Vagina (tissue), 2 donors: ENCODE results near the gene MBOAT7.

ENCODE experiments used
- CTCF ChIP-seq, 3 experiments: fragments of 450-650 bp in 2 of 3; fragments of 200-600 bp in 1 of 3; sonication (generic) in 1 of 3; IDR thresholded peaks; one replicate each; pipeline ENCODE4 v1.5.1; 2017 to 2019; ENCODE audit warnings: antibody characterized with exemption in 3 of 3, mild to moderate bottlenecking in 2 of 3, moderate library complexity in 2 of 3
- POLR2A ChIP-seq, 2 donors: fragments of 450-650 bp; IDR thresholded peaks; one replicate each; pipeline ENCODE4 v1.6.1; 2017; ENCODE audit warnings: antibody characterized with exemption in 2 of 2, mild to moderate bottlenecking in 2 of 2, moderate library complexity in 2 of 2
- POLR2AphosphoS5 ChIP-seq, 2 donors: sonication (generic); formaldehyde crosslinking; IDR thresholded peaks; one replicate each; pipeline ENCODE4 v1.9.0; 2017; ENCODE audit warnings: antibody characterized with exemption in 2 of 2, mild to moderate bottlenecking in 2 of 2, low read depth in 1 of 2; ENCODE audit not compliant: insufficient read depth in 1 of 2

- no peak for TF ChIP-seq POLR2A (IDR thresholded peaks at IDR 0.05)
- TF ChIP-seq CTCF (IDR thresholded peaks at IDR 0.05): no peak
- TF ChIP-seq POLR2AphosphoS5 (IDR thresholded peaks at IDR 0.05; ENCODE audit: insufficient read depth in 1 of 2, low read depth in 1 of 2): no peak
Measured at GRCh38 chr19:54196536-54196935, 7.2 kb upstream of the MBOAT7 start.
